IMR-90 (cell line): ENCODE measurements around the gene KLK11. TPM values are rescaled to one million over a fixed set of nuclear protein-coding genes. Genes with fewer than 3 reads are reported as not detected.

ENCODE experiments used
- polyA plus RNA-seq, 3 experiments: library from polyadenylated mRNA; depleted of rRNA; stranded (reverse); fragments of >200 nt; gene quantifications; 2 replicates each; pipeline ENCODE4 v1.2.3, GENCODE V29; 2012; ENCODE audit warnings: low replicate concordance in 1 of 3
- total RNA-seq: library from RNA; depleted of rRNA; stranded (reverse); fragments of >200 nt; gene quantifications from 2 replicates; pipeline ENCODE4 v1.2.3, GENCODE V29; 2012; rRNA removed

Gene KLK11
- total and polyA plus RNA-seq, 2 of the 4 experiments (the other 2 are of a cell fraction) = not detected

Other genes starting within 250 kb of the KLK11 start
- not detected in 2 replicates for gene ACP4, start 236.2 kb downstream of the KLK11 start, total RNA-seq
- not detected in 2 replicates for gene ACP4, start 236.2 kb downstream of the KLK11 start, polyA plus RNA-seq (2012; rRNA removed)
- not detected in 2 replicates for gene KLK1, start 202.8 kb downstream of the KLK11 start, total RNA-seq
- not detected in 2 replicates for gene KLK1, start 202.8 kb downstream of the KLK11 start, polyA plus RNA-seq (2012; rRNA removed)
- not detected in 2 replicates for gene KLK15, start 193.0 kb downstream of the KLK11 start, total RNA-seq
- not detected in 2 replicates for gene KLK15, start 193.0 kb downstream of the KLK11 start, polyA plus RNA-seq (2012; rRNA removed)
- not detected in 2 replicates for gene KLK3, start 171.7 kb downstream of the KLK11 start, total RNA-seq
- gene KLK3, start 171.7 kb downstream of the KLK11 start, polyA plus RNA-seq (2012; rRNA removed) = not detected in 2 replicates
- gene KLK2, start 153.2 kb downstream of the KLK11 start, total RNA-seq = not detected in 2 replicates
- not detected in 2 replicates for gene KLK2, start 153.2 kb downstream of the KLK11 start, polyA plus RNA-seq (2012; rRNA removed)
- gene KLK4, start 115.2 kb downstream of the KLK11 start, total RNA-seq = not detected in 2 replicates
- not detected in 2 replicates for gene KLK4, start 115.2 kb downstream of the KLK11 start, polyA plus RNA-seq (2012; rRNA removed)
- not detected in 2 replicates for gene KLK5, start 73.6 kb downstream of the KLK11 start, total RNA-seq
- not detected in 2 replicates for gene KLK5, start 73.6 kb downstream of the KLK11 start, polyA plus RNA-seq (2012; rRNA removed)
- gene KLK6, start 57.0 kb downstream of the KLK11 start, total RNA-seq = not detected in 2 replicates
- gene KLK6, start 57.0 kb downstream of the KLK11 start, polyA plus RNA-seq (2012; rRNA removed) = not detected in 2 replicates
- not detected in 2 replicates for gene KLK7, start 42.7 kb downstream of the KLK11 start, total RNA-seq
- gene KLK7, start 42.7 kb downstream of the KLK11 start, polyA plus RNA-seq (2012; rRNA removed) = not detected in 2 replicates
- gene KLK8, start 25.0 kb downstream of the KLK11 start, total RNA-seq = not detected in 2 replicates
- gene KLK8, start 25.0 kb downstream of the KLK11 start, polyA plus RNA-seq (2012; rRNA removed) = not detected in 2 replicates
- gene KLK10, start 6.9 kb downstream of the KLK11 start, total RNA-seq = not detected in 2 replicates
- not detected in 2 replicates for gene KLK10, start 6.9 kb downstream of the KLK11 start, polyA plus RNA-seq (2012; rRNA removed)
- not detected in 2 replicates for gene KLK12, start 8.4 kb upstream of the KLK11 start, total RNA-seq
- gene KLK12, start 8.4 kb upstream of the KLK11 start, polyA plus RNA-seq (2012; rRNA removed) = not detected in 2 replicates
- not detected in 2 replicates for gene KLK13, start 38.5 kb upstream of the KLK11 start, total RNA-seq
- gene KLK13, start 38.5 kb upstream of the KLK11 start, polyA plus RNA-seq (2012; rRNA removed) = 0.16 TPM in 1 of 2 replicates, not detected in the other
- not detected in 2 replicates for gene KLK14, start 56.3 kb upstream of the KLK11 start, total RNA-seq
- gene KLK14, start 56.3 kb upstream of the KLK11 start, polyA plus RNA-seq (2012; rRNA removed) = not detected in 2 replicates
- 2.0 and 2.2 TPM in 2 replicates for gene CTU1, start 81.8 kb upstream of the KLK11 start, total RNA-seq
- 3.3 and 6.4 TPM in 2 replicates for gene CTU1, start 81.8 kb upstream of the KLK11 start, polyA plus RNA-seq (2012; rRNA removed)
- not detected in 2 replicates for gene SIGLEC9, start 98.3 kb upstream of the KLK11 start, total RNA-seq
- gene SIGLEC9, start 98.3 kb upstream of the KLK11 start, polyA plus RNA-seq (2012; rRNA removed) = 0.03 TPM in 1 of 2 replicates, not detected in the other
- gene SIGLEC7, start 115.7 kb upstream of the KLK11 start, total RNA-seq = not detected in 2 replicates
- not detected in 2 replicates for gene SIGLEC7, start 115.7 kb upstream of the KLK11 start, polyA plus RNA-seq (2012; rRNA removed)
- gene CD33, start 198.5 kb upstream of the KLK11 start, total RNA-seq = not detected in 2 replicates
- gene CD33, start 198.5 kb upstream of the KLK11 start, polyA plus RNA-seq (2012; rRNA removed) = not detected in 2 replicates
- not detected in 2 replicates for gene SIGLECL1, start 224.5 kb upstream of the KLK11 start, total RNA-seq
- gene SIGLECL1, start 224.5 kb upstream of the KLK11 start, polyA plus RNA-seq (2012; rRNA removed) = not detected in 2 replicates